PFSK-1 (cell line): Measurements from ENCODE around the gene ABCC2.

Experiments used
- FOXP2 ChIP-seq: optimal IDR thresholded peaks from 2 replicates; pipeline ENCODE3; 2011; ENCODE audit warnings: borderline replicate concordance, control low read depth, inconsistent platforms; ENCODE audit not compliant: insufficient read depth; ENCODE audit errors: extremely low read length, extremely low read depth
- POLR2AphosphoS5 ChIP-seq: IDR thresholded peaks from 2 replicates; pipeline ENCODE4 v1.6.1; 2012; ENCODE audit warnings: low read depth, mild to moderate bottlenecking, control low read depth, low read length, moderate library complexity
- SIN3A ChIP-seq: IDR thresholded peaks from 2 replicates; pipeline ENCODE4 v1.6.1; 2012; ENCODE audit warnings: mild to moderate bottlenecking, low read length, moderate library complexity, borderline replicate concordance; ENCODE audit not compliant: insufficient read depth
- TAF1 ChIP-seq: IDR thresholded peaks from 2 replicates; pipeline ENCODE4 v1.6.1; 2012; ENCODE audit warnings: low read length, control low read depth, borderline replicate concordance; ENCODE audit not compliant: insufficient read depth
- TF ChIP-seq, protein P1 (sequence below), 2 experiments: IDR thresholded peaks; 2 replicates each; pipeline versions ENCODE4 v1.6.1 to v1.8.0; 2011 to 2012; ENCODE audit warnings: low read depth in 2 of 2, low read length in 2 of 2, control low read depth in 1 of 2, inconsistent platforms in 1 of 2, mild to moderate bottlenecking in 1 of 2, moderate library complexity in 1 of 2; ENCODE audit not compliant: insufficient read depth in 1 of 2

ABCC2 gene

DNA sequence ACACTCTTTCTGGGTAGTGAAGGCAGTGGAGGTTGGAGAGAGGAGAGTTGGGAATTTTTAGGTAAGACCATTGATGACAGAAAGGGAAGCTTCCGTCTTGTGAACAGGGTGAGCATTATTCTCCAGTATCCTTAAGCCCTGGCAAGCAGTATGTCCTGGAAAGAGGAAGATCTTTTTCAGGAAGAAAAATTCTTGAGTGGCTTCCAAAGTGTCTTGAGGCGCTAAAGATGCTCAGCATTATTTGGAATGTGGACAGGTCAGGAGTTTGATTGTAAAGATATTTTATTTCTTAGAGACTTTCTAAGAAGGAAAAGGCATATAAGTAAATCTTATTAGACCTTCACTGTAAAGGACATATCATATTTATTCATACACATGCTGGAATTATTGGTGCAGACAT is 54.3 kb downstream of the ABCC2 start:
- TF ChIP-seq TAF1 (no peak), POLR2AphosphoS5 (no peak), SIN3A (no peak), FOXP2 (no peak)
- TF ChIP-seq, protein P1, sequence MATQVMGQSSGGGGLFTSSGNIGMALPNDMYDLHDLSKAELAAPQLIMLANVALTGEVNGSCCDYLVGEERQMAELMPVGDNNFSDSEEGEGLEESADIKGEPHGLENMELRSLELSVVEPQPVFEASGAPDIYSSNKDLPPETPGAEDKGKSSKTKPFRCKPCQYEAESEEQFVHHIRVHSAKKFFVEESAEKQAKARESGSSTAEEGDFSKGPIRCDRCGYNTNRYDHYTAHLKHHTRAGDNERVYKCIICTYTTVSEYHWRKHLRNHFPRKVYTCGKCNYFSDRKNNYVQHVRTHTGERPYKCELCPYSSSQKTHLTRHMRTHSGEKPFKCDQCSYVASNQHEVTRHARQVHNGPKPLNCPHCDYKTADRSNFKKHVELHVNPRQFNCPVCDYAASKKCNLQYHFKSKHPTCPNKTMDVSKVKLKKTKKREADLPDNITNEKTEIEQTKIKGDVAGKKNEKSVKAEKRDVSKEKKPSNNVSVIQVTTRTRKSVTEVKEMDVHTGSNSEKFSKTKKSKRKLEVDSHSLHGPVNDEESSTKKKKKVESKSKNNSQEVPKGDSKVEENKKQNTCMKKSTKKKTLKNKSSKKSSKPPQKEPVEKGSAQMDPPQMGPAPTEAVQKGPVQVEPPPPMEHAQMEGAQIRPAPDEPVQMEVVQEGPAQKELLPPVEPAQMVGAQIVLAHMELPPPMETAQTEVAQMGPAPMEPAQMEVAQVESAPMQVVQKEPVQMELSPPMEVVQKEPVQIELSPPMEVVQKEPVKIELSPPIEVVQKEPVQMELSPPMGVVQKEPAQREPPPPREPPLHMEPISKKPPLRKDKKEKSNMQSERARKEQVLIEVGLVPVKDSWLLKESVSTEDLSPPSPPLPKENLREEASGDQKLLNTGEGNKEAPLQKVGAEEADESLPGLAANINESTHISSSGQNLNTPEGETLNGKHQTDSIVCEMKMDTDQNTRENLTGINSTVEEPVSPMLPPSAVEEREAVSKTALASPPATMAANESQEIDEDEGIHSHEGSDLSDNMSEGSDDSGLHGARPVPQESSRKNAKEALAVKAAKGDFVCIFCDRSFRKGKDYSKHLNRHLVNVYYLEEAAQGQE (IDR thresholded peaks at IDR 0.05; ENCODE audit: insufficient read depth in 1 of 2, low read depth in 2 of 2, low read length in 2 of 2), result no peak

DNA sequence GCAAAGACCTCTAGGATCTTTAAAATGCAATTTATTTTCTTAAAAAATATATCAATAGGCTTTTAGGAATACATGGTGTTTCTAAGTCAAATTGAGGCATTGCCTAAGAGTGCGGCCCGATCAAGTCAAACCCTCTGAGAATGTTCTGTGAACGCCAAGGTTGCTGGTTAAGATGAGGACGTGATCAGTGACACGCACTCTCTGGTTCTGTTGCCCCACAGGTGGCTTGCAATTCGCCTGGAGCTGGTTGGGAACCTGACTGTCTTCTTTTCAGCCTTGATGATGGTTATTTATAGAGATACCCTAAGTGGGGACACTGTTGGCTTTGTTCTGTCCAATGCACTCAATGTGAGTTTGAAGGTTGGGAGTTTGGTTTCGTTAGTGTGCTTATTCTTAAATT is 59.3 kb downstream of the ABCC2 start:
- TF ChIP-seq SIN3A (no peak), TAF1 (no peak), FOXP2 (no peak), POLR2AphosphoS5 (no peak)
- TF ChIP-seq, protein P1 (IDR thresholded peaks at IDR 0.05; ENCODE audit: insufficient read depth in 1 of 2, low read depth in 2 of 2, low read length in 2 of 2), result no peak

DNA sequence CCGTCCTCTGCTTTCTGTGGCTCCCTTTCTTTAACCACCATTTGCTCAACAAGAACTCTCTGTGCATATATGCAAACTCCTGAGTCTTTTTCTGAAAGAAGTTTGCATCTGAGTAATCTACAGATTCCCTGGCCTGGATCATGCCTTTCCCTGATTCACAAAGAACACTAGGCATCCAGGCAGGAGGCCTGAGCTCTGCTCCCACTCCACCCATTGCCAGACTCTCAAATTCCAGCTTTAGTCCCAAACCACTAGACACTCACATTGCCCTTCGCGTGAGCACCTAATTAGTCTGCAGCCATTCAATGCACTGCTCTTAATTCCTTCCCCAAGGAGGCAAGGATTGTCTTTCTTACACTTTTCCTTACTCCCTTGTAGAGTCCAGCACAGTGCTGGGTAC is 60.9 kb downstream of the ABCC2 start:
- no peak for TF ChIP-seq TAF1
- no peak for TF ChIP-seq POLR2AphosphoS5
- TF ChIP-seq, protein P1 (IDR thresholded peaks at IDR 0.05; ENCODE audit: insufficient read depth in 1 of 2, low read depth in 2 of 2, low read length in 2 of 2), result no peak
- no peak for TF ChIP-seq FOXP2
- TF ChIP-seq SIN3A, result no peak

DNA sequence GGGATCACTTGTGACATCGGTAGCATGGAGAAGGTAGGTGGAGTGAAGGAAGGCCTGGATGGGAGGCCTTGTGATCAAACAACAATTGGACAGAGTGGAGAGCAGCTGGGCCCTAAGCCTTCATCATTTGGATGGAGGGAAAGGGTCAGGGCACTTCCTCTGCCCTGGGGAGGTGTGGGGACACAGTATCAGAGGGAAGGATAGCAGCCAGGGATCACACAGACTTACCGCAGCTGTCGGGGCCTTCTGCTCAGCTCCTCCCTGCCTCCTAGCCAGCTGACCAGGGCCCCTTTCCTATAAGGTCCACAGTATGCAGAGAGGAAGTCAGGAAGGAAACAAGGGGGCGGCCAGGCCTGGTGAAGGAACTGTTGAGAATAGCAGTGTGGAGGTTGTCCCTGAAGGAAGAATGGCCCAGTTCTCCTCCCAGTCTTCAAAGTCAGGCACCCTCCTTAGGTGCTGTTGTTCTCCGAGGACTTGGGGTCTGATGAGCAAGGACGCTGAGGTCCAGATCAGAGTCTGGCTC is 62.1 kb downstream of the ABCC2 start:
- TF ChIP-seq SIN3A (no peak), POLR2AphosphoS5 (no peak), FOXP2 (no peak), TAF1 (no peak)
- TF ChIP-seq, protein P1 (IDR thresholded peaks at IDR 0.05; ENCODE audit: insufficient read depth in 1 of 2, low read depth in 2 of 2, low read length in 2 of 2), result no peak
